ENCODE measurements around the gene SNCAIP. TPM values are rescaled to one million over a fixed set of nuclear protein-coding genes. Genes with fewer than 3 reads are reported as not detected.

SNCAIP gene
- total RNA-seq, 1 donor from 2014 or later = 1.4 TPM

DNA sequence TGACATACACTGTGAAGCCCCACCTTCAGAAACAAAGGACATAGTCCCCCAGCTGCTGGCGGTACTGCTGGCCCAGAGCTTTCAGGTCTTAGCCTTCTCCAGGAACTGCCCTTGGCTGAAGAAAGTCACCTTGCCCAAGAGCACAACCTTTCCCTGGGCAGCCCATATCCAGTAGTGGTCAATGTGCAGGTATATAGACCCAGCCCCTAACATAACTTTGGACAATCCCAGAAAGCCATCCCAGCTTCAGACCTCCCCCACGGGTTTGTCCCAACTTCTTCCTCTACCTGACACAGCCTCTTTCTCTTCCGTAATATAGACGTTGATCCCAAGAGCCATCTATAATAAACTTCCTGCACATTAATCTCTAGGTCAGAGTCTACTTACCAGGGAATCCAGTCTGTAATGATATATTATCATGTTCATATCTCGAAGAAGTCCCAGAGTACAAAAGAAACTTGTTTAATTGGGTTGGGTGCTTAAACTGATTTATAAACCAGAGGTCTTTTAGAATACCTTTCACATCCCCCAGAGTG, 157.4 kb downstream of the SNCAIP start:
- H3K4me1 ChIP-seq = peaks cover 12% of the 10 kb centered on the region
- H3K36me3 ChIP-seq = no peaks in the 10 kb centered on the region
- TF ChIP-seq, protein P1, sequence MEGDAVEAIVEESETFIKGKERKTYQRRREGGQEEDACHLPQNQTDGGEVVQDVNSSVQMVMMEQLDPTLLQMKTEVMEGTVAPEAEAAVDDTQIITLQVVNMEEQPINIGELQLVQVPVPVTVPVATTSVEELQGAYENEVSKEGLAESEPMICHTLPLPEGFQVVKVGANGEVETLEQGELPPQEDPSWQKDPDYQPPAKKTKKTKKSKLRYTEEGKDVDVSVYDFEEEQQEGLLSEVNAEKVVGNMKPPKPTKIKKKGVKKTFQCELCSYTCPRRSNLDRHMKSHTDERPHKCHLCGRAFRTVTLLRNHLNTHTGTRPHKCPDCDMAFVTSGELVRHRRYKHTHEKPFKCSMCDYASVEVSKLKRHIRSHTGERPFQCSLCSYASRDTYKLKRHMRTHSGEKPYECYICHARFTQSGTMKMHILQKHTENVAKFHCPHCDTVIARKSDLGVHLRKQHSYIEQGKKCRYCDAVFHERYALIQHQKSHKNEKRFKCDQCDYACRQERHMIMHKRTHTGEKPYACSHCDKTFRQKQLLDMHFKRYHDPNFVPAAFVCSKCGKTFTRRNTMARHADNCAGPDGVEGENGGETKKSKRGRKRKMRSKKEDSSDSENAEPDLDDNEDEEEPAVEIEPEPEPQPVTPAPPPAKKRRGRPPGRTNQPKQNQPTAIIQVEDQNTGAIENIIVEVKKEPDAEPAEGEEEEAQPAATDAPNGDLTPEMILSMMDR (IDR thresholded peaks at IDR 0.05; ENCODE audit: borderline replicate concordance) = no peak
- intact Hi-C loops (cut with micrococcal nuclease) = no loop called here
- no peaks in the 10 kb centered on the region for H3K9me3 ChIP-seq (replicated peaks)
- H3K27ac ChIP-seq (replicated peaks) = no peak overlapping the region
- no peaks in the 10 kb centered on the region for H3K27me3 ChIP-seq (ENCODE audit: low read depth)
- no peak overlapping the region for H3K4me3 ChIP-seq
- DNase-seq = no peak

DNA sequence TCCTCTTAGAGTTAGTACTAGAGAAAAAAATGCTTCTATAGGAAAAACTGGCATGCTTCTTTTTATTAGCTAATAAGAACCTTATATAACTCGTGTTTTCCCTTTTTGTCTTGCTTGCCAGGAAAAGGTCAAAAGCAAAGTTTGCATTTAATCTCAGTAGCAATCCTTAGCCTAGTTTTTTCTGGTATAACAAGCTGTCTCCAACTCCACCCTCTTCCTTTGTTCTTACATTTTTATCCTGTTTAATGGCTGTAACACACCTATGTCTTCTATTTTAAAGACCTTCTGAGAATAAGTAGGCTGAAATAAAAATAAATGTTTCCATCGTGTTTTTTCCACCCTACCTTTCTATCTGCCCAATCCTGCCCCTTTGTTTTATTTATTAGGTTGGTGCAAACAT, 158.3 kb downstream of the SNCAIP start:
- DNase-seq = no peak

DNA sequence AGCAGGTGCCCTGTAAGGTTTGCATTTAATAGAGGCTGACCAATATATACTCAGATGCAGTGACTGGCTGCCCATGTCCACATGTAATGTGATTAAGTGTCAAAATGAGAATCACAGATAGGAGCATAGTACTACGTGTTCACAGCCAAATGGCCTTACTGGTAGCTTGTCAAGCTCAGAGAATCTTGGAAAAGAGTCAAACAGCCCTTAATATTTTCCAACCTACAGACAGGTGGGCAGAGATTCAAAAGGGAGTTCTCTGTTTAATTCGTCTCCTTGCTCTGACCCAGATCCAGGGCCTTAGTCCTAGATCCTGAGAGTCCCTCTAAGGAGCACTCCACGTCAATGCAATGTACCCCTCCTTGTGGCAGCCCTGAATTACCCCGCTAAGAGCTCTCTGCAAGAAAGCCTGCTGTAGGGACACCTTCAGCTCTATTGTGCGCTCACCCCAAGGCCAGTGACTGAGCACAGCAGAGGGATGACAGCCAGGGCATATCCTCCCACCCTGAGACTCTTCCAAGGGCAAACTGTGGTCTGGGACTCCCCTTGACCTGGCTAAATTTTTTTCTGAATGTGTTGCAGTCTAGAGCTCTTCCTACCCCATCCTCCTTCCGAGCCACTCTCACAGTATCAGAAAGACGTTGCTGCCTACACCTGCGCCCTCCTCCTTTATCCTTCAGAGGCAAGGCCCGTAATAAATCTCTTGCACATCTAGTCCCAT, 159.2 kb downstream of the SNCAIP start:
- no peak for DNase-seq
- TF ChIP-seq, protein P1 (IDR thresholded peaks at IDR 0.05; ENCODE audit: borderline replicate concordance) = no peak
- no peaks in the 10 kb centered on the region for H3K36me3 ChIP-seq
- intact Hi-C loops (cut with micrococcal nuclease) = no loop called here
- no peak overlapping the region for H3K4me3 ChIP-seq
- H3K9me3 ChIP-seq (replicated peaks) = no peaks in the 10 kb centered on the region
- peaks cover 12% of the 10 kb centered on the region for H3K4me1 ChIP-seq
- H3K27me3 ChIP-seq (ENCODE audit: low read depth) = no peaks in the 10 kb centered on the region
- H3K27ac ChIP-seq (replicated peaks) = no peak overlapping the region

More for the DNA sequence above, 158.3 kb downstream of the SNCAIP start:
- Histone ChIP-seq H3K27me3 (ENCODE audit: low read depth) (no peaks in the 10 kb centered on the region), H3K27ac (replicated peaks) (no peak overlapping the region), H3K4me3 (no peak overlapping the region), H3K36me3 (no peaks in the 10 kb centered on the region), H3K4me1 (peaks cover 12% of the 10 kb centered on the region), H3K9me3 (replicated peaks) (no peaks in the 10 kb centered on the region)
- intact Hi-C loops (cut with micrococcal nuclease) = no loop called here
- TF ChIP-seq, protein P1 (IDR thresholded peaks at IDR 0.05; ENCODE audit: borderline replicate concordance) = no peak

DNA sequence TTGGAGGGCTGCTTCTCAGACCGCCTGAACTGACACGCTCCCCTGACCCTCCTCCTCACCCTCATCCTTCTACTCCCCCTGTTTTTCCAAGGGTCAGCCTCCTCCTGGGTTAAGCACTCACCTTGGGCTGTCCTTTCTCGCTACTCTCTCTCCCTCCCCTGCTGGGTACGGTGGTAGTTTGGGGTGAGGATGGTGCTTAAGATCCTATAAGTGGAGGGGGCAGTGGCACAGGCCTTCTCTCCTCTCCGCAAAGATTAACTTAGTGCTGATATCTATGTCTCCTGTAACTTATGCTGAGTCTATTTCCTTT, 159.7 kb downstream of the SNCAIP start:
- Histone ChIP-seq H3K4me1 (peaks cover 12% of the 10 kb centered on the region), H3K27ac (replicated peaks) (no peak overlapping the region), H3K9me3 (replicated peaks) (no peaks in the 10 kb centered on the region), H3K36me3 (no peaks in the 10 kb centered on the region), H3K4me3 (no peak overlapping the region), H3K27me3 (ENCODE audit: low read depth) (no peaks in the 10 kb centered on the region)
- DNase-seq = no peak
- intact Hi-C loops (cut with micrococcal nuclease) = no loop called here
- TF ChIP-seq, protein P1 (IDR thresholded peaks at IDR 0.05; ENCODE audit: borderline replicate concordance) = no peak

DNA sequence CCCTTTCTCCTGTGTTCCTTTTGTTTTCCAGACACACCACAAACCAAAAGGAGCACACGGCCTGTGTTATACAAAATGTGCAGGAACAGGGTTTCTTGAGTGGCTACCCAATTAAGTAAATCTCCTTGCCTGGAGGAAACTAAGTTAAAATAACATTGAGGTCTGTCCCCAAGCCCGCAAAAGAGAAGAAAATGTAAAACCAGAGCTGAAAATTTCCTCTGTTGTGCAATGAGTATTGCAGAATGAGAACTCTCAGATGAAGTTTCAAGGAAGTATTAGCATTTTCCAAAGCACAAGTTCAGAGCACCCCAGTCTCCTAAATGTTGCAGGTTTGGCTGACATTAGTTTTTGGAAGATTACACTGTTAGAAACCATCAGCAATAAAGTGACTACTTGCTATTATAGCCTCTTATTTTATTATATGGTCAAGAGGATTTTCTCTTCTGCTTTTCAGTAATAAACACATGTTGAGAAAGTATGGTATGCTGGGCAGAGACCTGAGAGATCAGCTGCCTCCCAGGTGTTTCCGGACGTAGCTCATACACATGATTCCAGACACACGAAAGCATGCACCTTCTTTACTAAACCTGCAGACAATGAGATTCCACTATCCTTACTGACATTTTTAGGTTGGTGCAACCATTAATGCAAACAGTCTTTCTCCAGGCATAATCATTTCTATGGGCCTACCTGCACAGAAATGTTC, 161.3 kb downstream of the SNCAIP start:
- no peak for DNase-seq
- H3K36me3 ChIP-seq = no peaks in the 10 kb centered on the region
- no peak overlapping the region for H3K4me3 ChIP-seq
- H3K4me1 ChIP-seq = peaks cover 12% of the 10 kb centered on the region
- no peak overlapping the region for H3K27ac ChIP-seq (replicated peaks)
- TF ChIP-seq, protein P1 (IDR thresholded peaks at IDR 0.05; ENCODE audit: borderline replicate concordance) = no peak
- H3K27me3 ChIP-seq (ENCODE audit: low read depth) = no peaks in the 10 kb centered on the region
- no peaks in the 10 kb centered on the region for H3K9me3 ChIP-seq (replicated peaks)
- intact Hi-C loops (cut with micrococcal nuclease) = no loop called here
